Measurements from ENCODE around the gene DNAJC10. TPM values are rescaled to one million over a fixed set of nuclear protein-coding genes. Genes with fewer than 3 reads are reported as not detected.
A peak's percentile ranks its signal among the peaks of the same experiment; 100 is the strongest.

The DNAJC10 gene
- total and polyA plus RNA-seq, 2 experiments from 2014 or later = 67.3 to 120 TPM

DNA sequence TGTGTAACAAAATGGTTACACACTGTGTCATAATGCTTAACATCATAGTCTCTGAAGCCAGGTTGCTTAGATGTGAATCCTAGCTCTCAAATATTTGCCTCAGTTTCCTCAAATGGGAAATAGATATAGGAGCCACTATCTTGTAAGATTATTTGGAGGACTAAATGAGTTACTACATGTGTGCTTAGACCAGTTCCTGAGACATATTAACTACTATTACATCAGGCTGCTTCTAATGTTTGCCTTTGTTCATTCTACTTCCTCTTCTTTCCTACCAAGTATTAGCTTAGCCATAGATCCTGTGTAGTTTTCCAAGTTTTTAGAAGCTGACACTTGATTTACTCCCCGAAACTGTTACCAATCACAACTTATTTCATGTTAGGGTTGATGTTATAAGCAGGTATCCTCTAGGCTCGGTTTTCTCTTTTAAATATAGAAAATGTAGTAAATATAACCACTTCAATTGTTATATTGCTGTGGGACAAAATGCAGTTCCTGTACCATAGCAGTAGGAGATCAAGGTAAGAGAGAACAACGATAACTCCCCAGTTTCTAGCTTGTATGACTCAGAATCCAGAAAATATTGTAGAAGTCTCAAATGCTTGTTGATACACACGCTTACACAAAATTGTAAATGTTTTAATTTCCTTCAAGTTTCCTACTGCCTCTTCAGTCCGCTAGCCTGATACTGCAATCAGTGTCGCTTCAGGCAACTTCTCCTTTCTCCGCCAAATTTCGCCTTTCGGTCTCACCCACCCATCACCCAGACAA, 751 bp upstream of the DNAJC10 start:
- Histone ChIP-seq H3K27me3 (no peaks in the 10 kb centered on the region), H3K36me3 (replicated peaks; ENCODE audit: insufficient read depth, low read depth) (no peaks in the 10 kb centered on the region), H4K20me1 (ENCODE audit: insufficient read depth, poor library complexity, severe bottlenecking) (no peaks in the 10 kb centered on the region), H3K9me3 (ENCODE audit: low read depth) (no peaks in the 10 kb centered on the region), H3K9me2 (replicated peaks; ENCODE audit: insufficient read depth) (no peaks in the 10 kb centered on the region), H3K4me1 (ENCODE audit: insufficient read depth) (peaks cover 6% of the 10 kb centered on the region), H3K27ac (peak overlapping the region; percentile 96), H2AFZ (peak overlapping the region; percentile 78), H3K79me2 (peaks cover 19% of the 10 kb centered on the region), H3K4me3 (peak overlapping the region; percentile 68), H3K4me2 (peak overlapping the region; percentile 87)
- TF ChIP-seq EZH2phosphoT487 (IDR thresholded peaks at IDR 0.05; ENCODE audit: low read depth, severe bottlenecking, unreplicated experiment) = no peak
- TF ChIP-seq EZH2 (IDR thresholded peaks at IDR 0.05; ENCODE audit: borderline replicate concordance) = no peak
- TF ChIP-seq, protein P1, sequence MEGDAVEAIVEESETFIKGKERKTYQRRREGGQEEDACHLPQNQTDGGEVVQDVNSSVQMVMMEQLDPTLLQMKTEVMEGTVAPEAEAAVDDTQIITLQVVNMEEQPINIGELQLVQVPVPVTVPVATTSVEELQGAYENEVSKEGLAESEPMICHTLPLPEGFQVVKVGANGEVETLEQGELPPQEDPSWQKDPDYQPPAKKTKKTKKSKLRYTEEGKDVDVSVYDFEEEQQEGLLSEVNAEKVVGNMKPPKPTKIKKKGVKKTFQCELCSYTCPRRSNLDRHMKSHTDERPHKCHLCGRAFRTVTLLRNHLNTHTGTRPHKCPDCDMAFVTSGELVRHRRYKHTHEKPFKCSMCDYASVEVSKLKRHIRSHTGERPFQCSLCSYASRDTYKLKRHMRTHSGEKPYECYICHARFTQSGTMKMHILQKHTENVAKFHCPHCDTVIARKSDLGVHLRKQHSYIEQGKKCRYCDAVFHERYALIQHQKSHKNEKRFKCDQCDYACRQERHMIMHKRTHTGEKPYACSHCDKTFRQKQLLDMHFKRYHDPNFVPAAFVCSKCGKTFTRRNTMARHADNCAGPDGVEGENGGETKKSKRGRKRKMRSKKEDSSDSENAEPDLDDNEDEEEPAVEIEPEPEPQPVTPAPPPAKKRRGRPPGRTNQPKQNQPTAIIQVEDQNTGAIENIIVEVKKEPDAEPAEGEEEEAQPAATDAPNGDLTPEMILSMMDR (IDR thresholded peaks at IDR 0.05; ENCODE audit: poor library complexity) = no peak
- WGBS (ENCODE audit: low lambda C conversion rate, missing lambda C conversion rate) = 12% methylated on average over 9 of the region's 9 CpGs
- peak; percentile 11 for DNase-seq (ENCODE audit: low spot score)

DNA sequence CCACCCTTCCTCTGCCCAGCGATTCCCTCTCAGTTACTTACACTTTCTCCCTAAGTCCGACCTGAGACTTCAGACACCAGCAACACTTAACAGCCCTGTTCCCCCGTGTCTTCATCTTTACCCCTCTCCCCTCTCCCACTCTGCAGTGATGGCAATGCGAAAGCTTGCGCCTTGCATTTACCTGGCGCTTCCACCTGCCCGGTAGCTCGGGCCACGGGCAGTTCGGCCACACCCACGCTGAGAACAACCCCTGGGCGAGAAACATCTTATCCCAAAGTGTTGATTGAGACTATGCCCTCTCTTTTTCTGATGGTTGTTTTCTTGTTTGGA, 558 bp downstream of the DNAJC10 start:
- peak; percentile 40 for DNase-seq (ENCODE audit: low spot score)

GRCh38 chr2:182717416-182717815, 1.4 kb downstream of the DNAJC10 start:
- H3K9me3 ChIP-seq (ENCODE audit: low read depth) = no peaks in the 10 kb centered on the region
- peaks cover 6% of the 10 kb centered on the region for H3K4me1 ChIP-seq (ENCODE audit: insufficient read depth)
- H3K36me3 ChIP-seq (replicated peaks; ENCODE audit: insufficient read depth, low read depth) = no peaks in the 10 kb centered on the region
- no peak for DNase-seq (ENCODE audit: low spot score)
- no peaks in the 10 kb centered on the region for H3K27me3 ChIP-seq
- WGBS (ENCODE audit: low lambda C conversion rate, missing lambda C conversion rate) = 72% methylated on average over 2 of the region's 2 CpGs
- H2AFZ ChIP-seq = peak overlapping the region; percentile 78
- H3K79me2 ChIP-seq = peaks cover 19% of the 10 kb centered on the region
- H4K20me1 ChIP-seq (ENCODE audit: insufficient read depth, poor library complexity, severe bottlenecking) = no peaks in the 10 kb centered on the region
- H3K4me2 ChIP-seq = peak overlapping the region; percentile 87
- TF ChIP-seq EZH2 (IDR thresholded peaks at IDR 0.05; ENCODE audit: borderline replicate concordance) = no peak
- no peak for TF ChIP-seq EZH2phosphoT487 (IDR thresholded peaks at IDR 0.05; ENCODE audit: low read depth, severe bottlenecking, unreplicated experiment)
- TF ChIP-seq, protein P1 (IDR thresholded peaks at IDR 0.05; ENCODE audit: poor library complexity) = no peak
- H3K27ac ChIP-seq = peak overlapping the region; percentile 96
- H3K4me3 ChIP-seq = peak overlapping the region; percentile 68
- H3K9me2 ChIP-seq (replicated peaks; ENCODE audit: insufficient read depth) = no peaks in the 10 kb centered on the region

More for the DNA sequence above, 558 bp downstream of the DNAJC10 start:
- Histone ChIP-seq H2AFZ (peak overlapping the region; percentile 78), H3K27ac (peak overlapping the region; percentile 96), H3K79me2 (peaks cover 19% of the 10 kb centered on the region), H3K9me2 (replicated peaks; ENCODE audit: insufficient read depth) (no peaks in the 10 kb centered on the region), H3K4me1 (ENCODE audit: insufficient read depth) (peaks cover 6% of the 10 kb centered on the region), H3K4me2 (peak overlapping the region; percentile 87), H3K4me3 (peak overlapping the region; percentile 68), H3K36me3 (replicated peaks; ENCODE audit: insufficient read depth, low read depth) (no peaks in the 10 kb centered on the region), H3K9me3 (ENCODE audit: low read depth) (no peaks in the 10 kb centered on the region), H4K20me1 (ENCODE audit: insufficient read depth, poor library complexity, severe bottlenecking) (no peaks in the 10 kb centered on the region), H3K27me3 (no peaks in the 10 kb centered on the region)
- 2% methylated on average over 12 of the region's 12 CpGs for WGBS (ENCODE audit: low lambda C conversion rate, missing lambda C conversion rate)
- no peak for TF ChIP-seq EZH2phosphoT487 (IDR thresholded peaks at IDR 0.05; ENCODE audit: low read depth, severe bottlenecking, unreplicated experiment)
- TF ChIP-seq, protein P1 (IDR thresholded peaks at IDR 0.05; ENCODE audit: poor library complexity) = no peak
- TF ChIP-seq EZH2 (IDR thresholded peaks at IDR 0.05; ENCODE audit: borderline replicate concordance) = no peak
